SK-N-SH treated with all-trans-retinoic acid at 6 μM for 48 hours (cell line): Measurements from ENCODE around the gene DLG1.
A peak's percentile ranks its signal among the peaks of the same experiment; 100 is the strongest.

Experiments used
- ATAC-seq: fragments of 200-7000 bp; cut with Tn5 transposase; 3 replicates; pipeline ENCODE4 v1.9.1; 2020; ENCODE audit warnings: mild to moderate bottlenecking, moderate library complexity
- ARNTL ChIP-seq: fragments of 450-650 bp; formaldehyde crosslinking; IDR thresholded peaks from 2 replicates; pipeline ENCODE4 v1.5.0; 2020; ENCODE audit warnings: low read depth, mild to moderate bottlenecking, moderate library complexity, borderline replicate concordance
- CREB5 ChIP-seq: fragments of 250-450 bp; sonication (Bioruptor Pico); IDR thresholded peaks from 2 replicates; pipeline ENCODE4 v1.5.1; 2020; ENCODE audit warnings: low read depth, mild to moderate bottlenecking, moderate library complexity
- CSDC2 ChIP-seq: fragments of 250-450 bp; sonication (Bioruptor Pico); IDR thresholded peaks from 2 replicates; pipeline ENCODE4 v1.5.0; 2020; ENCODE audit warnings: mild to moderate bottlenecking, moderate library complexity
- ESRRG ChIP-seq: fragments of 250-450 bp; sonication (Bioruptor Pico); IDR thresholded peaks from 2 replicates; pipeline ENCODE4 v1.6.1; 2021; ENCODE audit warnings: mild to moderate bottlenecking
- GLIS3 ChIP-seq: fragments of 250-450 bp; sonication (Bioruptor Pico); IDR thresholded peaks from 2 replicates; pipeline ENCODE4 v1.5.0; 2020; ENCODE audit warnings: mild to moderate bottlenecking, moderate library complexity
- ISL1 ChIP-seq: fragments of 250-450 bp; sonication (Bioruptor Pico); IDR thresholded peaks from 2 replicates; pipeline ENCODE4 v2.1.2; 2022; ENCODE audit warnings: mild to moderate bottlenecking, moderate library complexity
- OSR1 ChIP-seq: fragments of 250-450 bp; sonication (Bioruptor Pico); IDR thresholded peaks from 2 replicates; pipeline ENCODE4 v1.8.0; 2022; ENCODE audit warnings: moderate library complexity, mild to moderate bottlenecking, inconsistent platforms
- PPARA ChIP-seq: fragments of 250-450 bp; sonication (Bioruptor Pico); IDR thresholded peaks from 2 replicates; pipeline ENCODE4 v1.5.0; 2020; ENCODE audit warnings: mild to moderate bottlenecking, borderline replicate concordance
- RARB ChIP-seq: fragments of 250-450 bp; sonication (Bioruptor Pico); IDR thresholded peaks from 2 replicates; pipeline ENCODE4 v1.8.0; 2021; ENCODE audit warnings: mild to moderate bottlenecking, moderate library complexity
- SNAI2 ChIP-seq: fragments of 250-450 bp; sonication (Bioruptor Pico); IDR thresholded peaks from 2 replicates; pipeline ENCODE4 v1.5.0; 2020; ENCODE audit warnings: mild to moderate bottlenecking, moderate library complexity
- TCF4 ChIP-seq: fragments of 250-450 bp; sonication (Bioruptor Pico); IDR thresholded peaks from 2 replicates; pipeline ENCODE4 v1.8.0; 2021; ENCODE audit warnings: mild to moderate bottlenecking, moderate library complexity, borderline replicate concordance
- TOX ChIP-seq: fragments of 250-450 bp; sonication (Bioruptor Pico); IDR thresholded peaks from 2 replicates; pipeline ENCODE4 v1.8.0; 2021; ENCODE audit warnings: mild to moderate bottlenecking, moderate library complexity, borderline replicate concordance
- ZFP30 ChIP-seq: fragments of 450-650 bp; formaldehyde crosslinking; IDR thresholded peaks from 2 replicates; pipeline ENCODE4 v1.5.0; 2022; ENCODE audit warnings: mild to moderate bottlenecking, moderate library complexity
- ZNF565 ChIP-seq: fragments of 450-650 bp; formaldehyde crosslinking; conservative IDR thresholded peaks from 2 replicates; pipeline ENCODE4 v1.5.0; 2020; ENCODE audit warnings: low read depth, mild to moderate bottlenecking, moderate library complexity
- ZNF70 ChIP-seq: fragments of 450-650 bp; formaldehyde crosslinking; IDR thresholded peaks from 2 replicates; pipeline ENCODE4 v1.5.0; 2020; ENCODE audit warnings: mild to moderate bottlenecking, moderate library complexity
- ZNF8 ChIP-seq: fragments of 450-650 bp; formaldehyde crosslinking; IDR thresholded peaks from 2 replicates; pipeline ENCODE4 v1.5.0; 2020; ENCODE audit warnings: mild to moderate bottlenecking, moderate library complexity
- TF ChIP-seq, protein P1 (sequence below): fragments of 250-450 bp; sonication (Bioruptor Pico); IDR thresholded peaks from 2 replicates; pipeline ENCODE4 v1.8.0; 2021; ENCODE audit warnings: low read depth, mild to moderate bottlenecking, moderate library complexity, borderline replicate concordance
- TF ChIP-seq, protein P2 (sequence below): fragments of 250-450 bp; sonication (Bioruptor Pico); IDR thresholded peaks from 2 replicates; pipeline ENCODE4 v1.5.1; 2021; ENCODE audit warnings: mild to moderate bottlenecking, moderate library complexity
- TF ChIP-seq, protein P3 (sequence below): fragments of 250-450 bp; sonication (Bioruptor Pico); IDR thresholded peaks from 2 replicates; pipeline ENCODE4 v1.5.0; 2020; ENCODE audit warnings: mild to moderate bottlenecking, moderate library complexity

Gene DLG1

DNA sequence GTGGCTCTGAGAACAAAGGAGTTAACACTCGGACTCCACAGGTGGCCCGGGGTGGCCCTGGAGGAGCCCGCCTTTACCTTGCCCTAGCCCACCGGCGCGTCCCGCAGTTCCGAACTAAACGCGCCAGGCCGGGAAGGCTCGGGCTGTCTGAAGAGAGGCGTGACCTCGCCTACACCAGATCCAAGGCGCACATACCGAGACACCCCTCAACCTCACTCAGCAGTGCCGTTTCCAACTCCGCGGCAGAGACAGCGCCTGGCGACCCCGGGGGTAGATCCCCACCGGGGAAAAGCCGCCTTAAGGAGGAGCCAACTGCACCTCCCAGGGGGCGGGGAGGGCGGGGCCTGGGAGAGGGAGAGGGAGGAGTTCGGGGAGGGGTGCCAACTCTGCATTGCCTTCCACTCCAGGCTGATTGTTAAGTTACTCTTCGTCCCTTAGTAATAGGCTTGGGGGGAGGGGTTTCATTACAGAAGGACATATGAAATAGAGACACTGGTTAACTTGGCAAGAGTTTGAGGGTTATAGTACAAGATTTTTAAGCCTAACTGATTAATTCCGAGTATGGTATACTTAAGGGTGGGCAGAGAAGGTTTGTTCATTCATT is at the start of gene DLG1:
Gene DLG1, minus strand, starts transcription at position 272 of the 604 bp plus-strand sequence. CDS start 1,408 bp downstream, outside the sequence.
- peak; percentile 87 for ATAC-seq
- no peak for TF ChIP-seq TOX (CRISPR knock-in tag)
- no peak for TF ChIP-seq CSDC2 (CRISPR knock-in tag)
- TF ChIP-seq, protein P1, sequence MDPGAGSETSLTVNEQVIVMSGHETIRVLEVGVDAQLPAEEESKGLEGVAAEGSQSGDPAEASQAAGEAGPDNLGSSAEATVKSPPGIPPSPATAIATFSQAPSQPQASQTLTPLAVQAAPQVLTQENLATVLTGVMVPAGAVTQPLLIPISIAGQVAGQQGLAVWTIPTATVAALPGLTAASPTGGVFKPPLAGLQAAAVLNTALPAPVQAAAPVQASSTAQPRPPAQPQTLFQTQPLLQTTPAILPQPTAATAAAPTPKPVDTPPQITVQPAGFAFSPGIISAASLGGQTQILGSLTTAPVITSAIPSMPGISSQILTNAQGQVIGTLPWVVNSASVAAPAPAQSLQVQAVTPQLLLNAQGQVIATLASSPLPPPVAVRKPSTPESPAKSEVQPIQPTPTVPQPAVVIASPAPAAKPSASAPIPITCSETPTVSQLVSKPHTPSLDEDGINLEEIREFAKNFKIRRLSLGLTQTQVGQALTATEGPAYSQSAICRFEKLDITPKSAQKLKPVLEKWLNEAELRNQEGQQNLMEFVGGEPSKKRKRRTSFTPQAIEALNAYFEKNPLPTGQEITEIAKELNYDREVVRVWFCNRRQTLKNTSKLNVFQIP = no peak
- TF ChIP-seq ZFP30 (CRISPR knock-in tag) = no peak
- no peak for TF ChIP-seq ZNF565 (CRISPR knock-in tag)
- TF ChIP-seq ISL1 (CRISPR knock-in tag) = no peak
- no peak for TF ChIP-seq RARB (CRISPR knock-in tag)
- TF ChIP-seq SNAI2 (CRISPR knock-in tag) = no peak
- TF ChIP-seq ZNF70 = no peak
- no peak for TF ChIP-seq TCF4 (CRISPR knock-in tag)
- no peak for TF ChIP-seq PPARA
- no peak for TF ChIP-seq ARNTL (CRISPR knock-in tag)
- TF ChIP-seq OSR1 (CRISPR knock-in tag) = no peak
- TF ChIP-seq, protein P2, sequence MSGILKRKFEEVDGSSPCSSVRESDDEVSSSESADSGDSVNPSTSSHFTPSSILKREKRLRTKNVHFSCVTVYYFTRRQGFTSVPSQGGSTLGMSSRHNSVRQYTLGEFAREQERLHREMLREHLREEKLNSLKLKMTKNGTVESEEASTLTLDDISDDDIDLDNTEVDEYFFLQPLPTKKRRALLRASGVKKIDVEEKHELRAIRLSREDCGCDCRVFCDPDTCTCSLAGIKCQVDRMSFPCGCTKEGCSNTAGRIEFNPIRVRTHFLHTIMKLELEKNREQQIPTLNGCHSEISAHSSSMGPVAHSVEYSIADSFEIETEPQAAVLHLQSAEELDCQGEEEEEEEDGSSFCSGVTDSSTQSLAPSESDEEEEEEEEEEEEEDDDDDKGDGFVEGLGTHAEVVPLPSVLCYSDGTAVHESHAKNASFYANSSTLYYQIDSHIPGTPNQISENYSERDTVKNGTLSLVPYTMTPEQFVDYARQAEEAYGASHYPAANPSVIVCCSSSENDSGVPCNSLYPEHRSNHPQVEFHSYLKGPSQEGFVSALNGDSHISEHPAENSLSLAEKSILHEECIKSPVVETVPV (CRISPR knock-in tag) = no peak
- TF ChIP-seq ESRRG (CRISPR knock-in tag) = no peak
- TF ChIP-seq, protein P3, sequence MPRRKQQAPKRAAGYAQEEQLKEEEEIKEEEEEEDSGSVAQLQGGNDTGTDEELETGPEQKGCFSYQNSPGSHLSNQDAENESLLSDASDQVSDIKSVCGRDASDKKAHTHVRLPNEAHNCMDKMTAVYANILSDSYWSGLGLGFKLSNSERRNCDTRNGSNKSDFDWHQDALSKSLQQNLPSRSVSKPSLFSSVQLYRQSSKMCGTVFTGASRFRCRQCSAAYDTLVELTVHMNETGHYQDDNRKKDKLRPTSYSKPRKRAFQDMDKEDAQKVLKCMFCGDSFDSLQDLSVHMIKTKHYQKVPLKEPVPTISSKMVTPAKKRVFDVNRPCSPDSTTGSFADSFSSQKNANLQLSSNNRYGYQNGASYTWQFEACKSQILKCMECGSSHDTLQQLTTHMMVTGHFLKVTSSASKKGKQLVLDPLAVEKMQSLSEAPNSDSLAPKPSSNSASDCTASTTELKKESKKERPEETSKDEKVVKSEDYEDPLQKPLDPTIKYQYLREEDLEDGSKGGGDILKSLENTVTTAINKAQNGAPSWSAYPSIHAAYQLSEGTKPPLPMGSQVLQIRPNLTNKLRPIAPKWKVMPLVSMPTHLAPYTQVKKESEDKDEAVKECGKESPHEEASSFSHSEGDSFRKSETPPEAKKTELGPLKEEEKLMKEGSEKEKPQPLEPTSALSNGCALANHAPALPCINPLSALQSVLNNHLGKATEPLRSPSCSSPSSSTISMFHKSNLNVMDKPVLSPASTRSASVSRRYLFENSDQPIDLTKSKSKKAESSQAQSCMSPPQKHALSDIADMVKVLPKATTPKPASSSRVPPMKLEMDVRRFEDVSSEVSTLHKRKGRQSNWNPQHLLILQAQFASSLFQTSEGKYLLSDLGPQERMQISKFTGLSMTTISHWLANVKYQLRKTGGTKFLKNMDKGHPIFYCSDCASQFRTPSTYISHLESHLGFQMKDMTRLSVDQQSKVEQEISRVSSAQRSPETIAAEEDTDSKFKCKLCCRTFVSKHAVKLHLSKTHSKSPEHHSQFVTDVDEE = no peak
- no peak for TF ChIP-seq ZNF8
- no peak for TF ChIP-seq CREB5 (CRISPR knock-in tag)

DNA sequence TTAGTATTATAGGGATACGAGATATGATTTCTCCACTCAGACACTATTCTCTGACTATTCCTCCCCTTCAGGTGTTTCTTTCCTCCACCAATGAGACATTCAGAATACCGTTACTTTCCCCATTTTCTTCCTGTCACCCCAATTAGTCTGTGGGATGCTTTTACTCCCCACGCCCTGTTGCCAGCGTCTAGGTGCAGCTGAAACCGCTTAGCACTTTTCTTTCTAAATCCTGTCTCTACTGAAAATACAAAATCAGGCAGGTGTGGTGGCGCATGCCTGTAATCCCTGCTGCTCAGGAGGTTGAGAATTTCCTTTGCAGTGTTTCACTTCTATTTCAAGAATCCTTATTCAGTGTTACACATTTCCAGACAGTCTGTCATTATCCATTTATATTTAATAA is 49.6 kb upstream of the DLG1 start:
- no peak for ATAC-seq
- TF ChIP-seq GLIS3 (CRISPR knock-in tag) (no peak), SNAI2 (CRISPR knock-in tag) (no peak), CSDC2 (CRISPR knock-in tag) (no peak)

DNA sequence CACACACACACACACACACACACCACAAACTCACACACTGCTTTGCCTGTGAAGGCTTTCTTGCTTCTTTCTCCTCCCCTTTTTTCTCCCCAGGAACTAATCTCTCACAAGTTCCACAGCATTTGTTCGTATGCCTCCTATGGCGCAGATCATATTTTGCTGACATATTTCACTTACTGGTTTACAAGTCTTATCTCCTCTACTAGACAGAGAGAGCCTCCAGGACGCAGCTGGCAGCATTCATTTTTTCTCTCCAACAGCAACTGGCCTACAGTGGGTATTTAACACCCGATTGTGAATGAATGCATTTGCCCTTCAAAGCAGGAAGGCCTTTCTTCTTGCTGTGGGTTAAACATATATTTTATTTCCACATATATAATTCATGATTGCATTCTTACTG is 47.0 kb upstream of the DLG1 start:
- ATAC-seq = no peak

More for the DNA sequence above, 47.0 kb upstream of the DLG1 start:
- TF ChIP-seq CSDC2 (CRISPR knock-in tag) (no peak), CREB5 (CRISPR knock-in tag) (no peak), ARNTL (CRISPR knock-in tag) (no peak), ZNF565 (CRISPR knock-in tag) (no peak), OSR1 (CRISPR knock-in tag) (no peak), ISL1 (CRISPR knock-in tag) (no peak)
- TF ChIP-seq, protein P1 = no peak
